Thyroid gland (tissue), 4 donors: Measurements from ENCODE around the gene FAM118B. TPM values are rescaled to one million over a fixed set of nuclear protein-coding genes. Genes with fewer than 3 reads are reported as not detected.

Source experiments
- DNase-seq, 2 donors: peaks; one replicate each; pipeline ENCODE4 v3.0.0-alpha.2; 2019
- H3K27ac ChIP-seq, 3 donors: fragments of 200-600 bp; sonication (generic); 1 replicate in 2 of 3; 2 replicates in 1 of 3; pipeline ENCODE4 v1.5.1; 2016 to 2019; ENCODE audit warnings: mild to moderate bottlenecking in 1 of 3, moderate library complexity in 1 of 3
- H3K27me3 ChIP-seq: fragments of 200-600 bp; sonication (generic); one replicate; pipeline ENCODE4 v1.5.1; 2019
- H3K36me3 ChIP-seq, 2 donors: fragments of 200-600 bp; sonication (generic); one replicate each; pipeline ENCODE4 v1.5.1; 2016 to 2019
- H3K4me1 ChIP-seq, 2 donors: fragments of 200-600 bp; sonication (generic); one replicate each; pipeline ENCODE4 v1.5.1; 2017 to 2019
- H3K4me3 ChIP-seq, 3 donors: fragments of 200-600 bp; sonication (generic); replicated peaks in 1 of 3; 1 replicate in 2 of 3; 2 replicates in 1 of 3; pipeline ENCODE4 v1.5.1; 2016; ENCODE audit warnings: mild to moderate bottlenecking in 1 of 3
- H3K9me3 ChIP-seq: fragments of 200-600 bp; sonication (generic); one replicate; pipeline ENCODE4 v1.5.1; 2017
- CTCF ChIP-seq, 6 experiments: fragments of 200-600 bp in 3 of 6; fragments of 450-650 bp in 3 of 6; sonication (generic) in 3 of 6; IDR thresholded peaks; one replicate each; pipeline ENCODE4 v1.5.1; 2016 to 2019; ENCODE audit warnings: antibody characterized with exemption in 6 of 6, mild to moderate bottlenecking in 2 of 6, inconsistent platforms in 1 of 6, moderate library complexity in 1 of 6
- POLR2A ChIP-seq, 2 donors: fragments of 450-650 bp; IDR thresholded peaks; one replicate each; pipeline ENCODE4 v1.6.1; 2017; ENCODE audit warnings: antibody characterized with exemption in 2 of 2, mild to moderate bottlenecking in 2 of 2, moderate library complexity in 1 of 2
- WGBS, 2 donors: methylation state at CpG; one replicate each; pipeline ENCODE4 v1.1.5; 2017; 5-methylcytosine and 5-hydroxymethylcytosine counted together
- intact Hi-C: fragments of 100-400 bp; cut with DNase I; formaldehyde crosslinking; loops from one replicate; pipeline ENCODE4 v1.15.1; 2023
- total RNA-seq, 4 donors: library from RNA; depleted of rRNA; stranded (reverse); fragments of >200 nt; gene quantifications; one replicate each; pipeline ENCODE4 v1.2.3, GENCODE V29; 2016

FAM118B gene
- total RNA-seq, 4 donors from 2014 or later, result 21.7 to 25.0 (median 23.3) TPM

GRCh38 chr11:126257144-126257543, 45.6 kb downstream of the FAM118B start:
- H3K4me1 ChIP-seq, result no peaks in the 10 kb centered on the region
- 91% methylated on average over 2 of the region's 2 CpGs for WGBS, 2 donors
- no peak for DNase-seq
- no peak overlapping the region for H3K27ac ChIP-seq
- no peak overlapping the region for H3K4me3 ChIP-seq
- H3K27me3 ChIP-seq, result no peaks in the 10 kb centered on the region
- intact Hi-C loops, result no loop called here
- no peak for TF ChIP-seq POLR2A (IDR thresholded peaks at IDR 0.05)
- no peak for TF ChIP-seq CTCF (IDR thresholded peaks at IDR 0.05)
- no peaks in the 10 kb centered on the region for H3K9me3 ChIP-seq
- peaks cover 2 to 17% of the 10 kb centered on the region in 2 donors for H3K36me3 ChIP-seq

DNA sequence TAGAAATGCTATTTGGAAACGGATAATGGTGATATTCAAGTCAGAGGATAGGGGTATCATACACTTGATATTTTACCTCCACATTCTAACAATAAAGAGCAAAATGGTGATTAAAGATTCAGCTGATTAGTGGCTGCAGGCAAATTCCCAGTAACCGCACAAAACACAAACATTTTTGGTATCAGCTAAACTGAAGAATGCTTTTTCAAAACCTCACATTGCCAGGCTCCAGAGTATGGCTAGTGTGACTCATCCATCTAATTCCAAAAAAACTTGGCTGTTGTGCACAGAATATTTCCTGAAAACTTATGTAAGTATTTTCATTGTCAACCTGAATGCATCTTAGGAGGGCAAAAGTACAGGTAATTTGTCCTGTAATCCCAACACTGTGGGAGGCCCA, 46.2 kb downstream of the FAM118B start:
- intact Hi-C loops, result no loop called here
- Histone ChIP-seq H3K27me3 (no peaks in the 10 kb centered on the region), H3K4me3 (no peak overlapping the region), H3K27ac (no peak overlapping the region), H3K36me3 (peaks cover 8 to 23% of the 10 kb centered on the region in 2 donors), H3K4me1 (no peaks in the 10 kb centered on the region), H3K9me3 (no peaks in the 10 kb centered on the region)
- 88 to 93% methylated on average over 2 of the region's 2 CpGs for WGBS, 2 donors
- TF ChIP-seq POLR2A (IDR thresholded peaks at IDR 0.05) (no peak), CTCF (IDR thresholded peaks at IDR 0.05) (no peak)
- no peak for DNase-seq

GRCh38 chr11:126262216-126262615, 50.6 kb downstream of the FAM118B start:
- H3K4me3 ChIP-seq, result no peak overlapping the region
- no peaks in the 10 kb centered on the region for H3K27me3 ChIP-seq
- peaks cover 0 to under 1% of the 10 kb centered on the region in 2 donors for H3K4me1 ChIP-seq
- H3K36me3 ChIP-seq, result peaks cover 52 to 61% of the 10 kb centered on the region in 2 donors
- no peak for TF ChIP-seq POLR2A (IDR thresholded peaks at IDR 0.05)
- TF ChIP-seq CTCF (IDR thresholded peaks at IDR 0.05), result no peak
- 95 to 98% methylated on average over 6 of the region's 6 CpGs for WGBS, 2 donors
- DNase-seq, result no peak
- intact Hi-C loops, result no loop called here
- no peak overlapping the region for H3K27ac ChIP-seq
- no peaks in the 10 kb centered on the region for H3K9me3 ChIP-seq

GRCh38 chr11:126263489-126263888, 51.9 kb downstream of the FAM118B start:
- H3K9me3 ChIP-seq, result no peaks in the 10 kb centered on the region
- H3K4me1 ChIP-seq, result peaks cover 0 to 6% of the 10 kb centered on the region in 2 donors
- TF ChIP-seq CTCF (IDR thresholded peaks at IDR 0.05), result no peak
- intact Hi-C loops, result no loop called here
- no peak overlapping the region for H3K4me3 ChIP-seq
- 89 to 92% methylated on average over 6 of the region's 6 CpGs for WGBS, 2 donors
- no peaks in the 10 kb centered on the region for H3K27me3 ChIP-seq
- no peak overlapping the region for H3K27ac ChIP-seq
- DNase-seq, result no peak
- H3K36me3 ChIP-seq, result peaks cover 53 to 55% of the 10 kb centered on the region in 2 donors

DNA sequence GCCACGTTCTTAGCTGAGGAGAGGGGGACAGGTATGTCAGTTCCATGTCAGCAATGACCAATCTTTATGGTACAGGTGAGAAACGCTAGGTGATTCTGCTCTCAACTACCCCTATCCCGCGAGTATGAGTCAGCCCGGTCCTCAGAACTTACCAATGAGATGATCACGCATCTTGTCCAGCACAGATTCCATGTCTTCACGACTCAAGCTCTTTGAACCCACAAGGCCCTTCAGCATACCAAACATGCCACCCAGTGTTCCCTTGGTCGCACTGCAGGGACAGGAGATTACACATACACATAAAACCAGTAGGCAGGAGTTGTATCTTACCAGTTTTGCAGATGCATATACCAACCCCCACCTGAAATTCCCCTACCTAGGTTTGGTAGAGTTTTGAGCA, 54.2 kb downstream of the FAM118B start:
- Histone ChIP-seq H3K9me3 (no peaks in the 10 kb centered on the region), H3K27ac (no peak overlapping the region), H3K4me3 (no peak overlapping the region), H3K4me1 (peaks cover 8 to 11% of the 10 kb centered on the region in 2 donors), H3K36me3 (peaks cover 53 to 55% of the 10 kb centered on the region in 2 donors), H3K27me3 (no peaks in the 10 kb centered on the region)
- intact Hi-C loops, result loop anchor here (5.0 kb wide), 1 partner anchor 54 kb away; the partner anchor contains the start of genes FAM118B and RPUSD4
- TF ChIP-seq CTCF (IDR thresholded peaks at IDR 0.05), result no peak
- no peak for TF ChIP-seq POLR2A (IDR thresholded peaks at IDR 0.05)
- WGBS, 2 donors, result 84 to 92% methylated on average over 8 of the region's 8 CpGs
- DNase-seq, result no peak
